ENCODE data around the gene CFDP1.

GRCh38 chr16:75309899-75310430 is 123.3 kb downstream of the CFDP1 start:
- TF ChIP-seq CTCF (IDR thresholded peaks at IDR 0.05; ENCODE audit: extremely low read depth in 1 of 2, insufficient read depth in 1 of 2, low read depth in 1 of 2, low read length in 2 of 2) (no peak), MYC (IDR thresholded peaks at IDR 0.05; ENCODE audit: low read depth, low read length) (no peak)
